ENCODE measurements around the gene DNAJC1.

GRCh38 chr10:21919906-21920305 is 83.6 kb downstream of the DNAJC1 start:
- TF ChIP-seq POLR2AphosphoS5 (IDR thresholded peaks at IDR 0.05) (no peak), CTCF (IDR thresholded peaks at IDR 0.05) (no peak)
